ENCODE measurements around the gene CDO1.
"Not testable (repeated sequence)": the region's sequence is repeated elsewhere in the genome, so short reads cannot be mapped to it uniquely, and the experiment has no call there.

CDO1 gene

GRCh38 chr5:115825948-115826347 is 9.5 kb upstream of the CDO1 start:
- no peak for FAIRE-seq

- FAIRE-seq, result not testable (repeated sequence)
Measured at GRCh38 chr5:115824983-115825382, 8.5 kb upstream of the CDO1 start.

- no peak for FAIRE-seq
Measured at GRCh38 chr5:115820846-115821245, 4.4 kb upstream of the CDO1 start.

GRCh38 chr5:115818821-115819220 is 2.4 kb upstream of the CDO1 start:
- FAIRE-seq, result no peak

GRCh38 chr5:115817386-115817785 is 927 bp upstream of the CDO1 start:
- FAIRE-seq, result no peak

- no peak for FAIRE-seq
Measured at GRCh38 chr5:115815693-115816225, 700 bp downstream of the CDO1 start.

GRCh38 chr5:115815006-115815692 is 1.3 kb downstream of the CDO1 start:
- no peak for FAIRE-seq

GRCh38 chr5:115813719-115814118 is 2.7 kb downstream of the CDO1 start:
- no peak for FAIRE-seq

- FAIRE-seq, result no peak
Measured at GRCh38 chr5:115812372-115812771, 4.1 kb downstream of the CDO1 start.

GRCh38 chr5:115811406-115811805 is 5.1 kb downstream of the CDO1 start:
- no peak for FAIRE-seq

GRCh38 chr5:115810761-115811160 is 5.7 kb downstream of the CDO1 start:
- FAIRE-seq, result no peak

GRCh38 chr5:115809946-115810345 is 6.5 kb downstream of the CDO1 start:
- FAIRE-seq, result no peak

- FAIRE-seq, result not testable (repeated sequence)
Measured at GRCh38 chr5:115808066-115808465, 8.4 kb downstream of the CDO1 start.

- no peak for FAIRE-seq
Measured at GRCh38 chr5:115807654-115808052, 8.8 kb downstream of the CDO1 start.

- no peak for FAIRE-seq
Measured at GRCh38 chr5:115806986-115807653, 9.3 kb downstream of the CDO1 start.

- FAIRE-seq, result no peak
Measured at GRCh38 chr5:115801984-115802383, 14.5 kb downstream of the CDO1 start.

GRCh38 chr5:115801152-115801551 is 15.3 kb downstream of the CDO1 start:
- no peak for FAIRE-seq

- FAIRE-seq, result no peak
Measured at GRCh38 chr5:115800108-115800507, 16.4 kb downstream of the CDO1 start.

GRCh38 chr5:115798252-115798651 is 18.2 kb downstream of the CDO1 start:
- FAIRE-seq, result no peak

- FAIRE-seq, result no peak
Measured at GRCh38 chr5:115796656-115797055, 19.8 kb downstream of the CDO1 start.

GRCh38 chr5:115795700-115796099 is 20.8 kb downstream of the CDO1 start:
- no peak for FAIRE-seq

- FAIRE-seq, result no peak
Measured at GRCh38 chr5:115788440-115788839, 28.0 kb downstream of the CDO1 start.

GRCh38 chr5:115787426-115787825 is 29.0 kb downstream of the CDO1 start:
- FAIRE-seq, result no peak

- no peak for FAIRE-seq
Measured at GRCh38 chr5:115785381-115786065, 30.9 kb downstream of the CDO1 start.
